IPS DF 4.7 (cell line): ENCODE data around the gene TGFBR3.
"Not testable (repeated sequence)": the region's sequence is repeated elsewhere in the genome, so short reads cannot be mapped to it uniquely, and the experiment has no call there.

ENCODE experiments used
- DNase-seq: peaks from one replicate; pipeline ENCODE4 v3.0.0-alpha.2; 2013; ENCODE audit warnings: low spot score; ENCODE audit errors: extremely low read depth

Gene TGFBR3

DNA sequence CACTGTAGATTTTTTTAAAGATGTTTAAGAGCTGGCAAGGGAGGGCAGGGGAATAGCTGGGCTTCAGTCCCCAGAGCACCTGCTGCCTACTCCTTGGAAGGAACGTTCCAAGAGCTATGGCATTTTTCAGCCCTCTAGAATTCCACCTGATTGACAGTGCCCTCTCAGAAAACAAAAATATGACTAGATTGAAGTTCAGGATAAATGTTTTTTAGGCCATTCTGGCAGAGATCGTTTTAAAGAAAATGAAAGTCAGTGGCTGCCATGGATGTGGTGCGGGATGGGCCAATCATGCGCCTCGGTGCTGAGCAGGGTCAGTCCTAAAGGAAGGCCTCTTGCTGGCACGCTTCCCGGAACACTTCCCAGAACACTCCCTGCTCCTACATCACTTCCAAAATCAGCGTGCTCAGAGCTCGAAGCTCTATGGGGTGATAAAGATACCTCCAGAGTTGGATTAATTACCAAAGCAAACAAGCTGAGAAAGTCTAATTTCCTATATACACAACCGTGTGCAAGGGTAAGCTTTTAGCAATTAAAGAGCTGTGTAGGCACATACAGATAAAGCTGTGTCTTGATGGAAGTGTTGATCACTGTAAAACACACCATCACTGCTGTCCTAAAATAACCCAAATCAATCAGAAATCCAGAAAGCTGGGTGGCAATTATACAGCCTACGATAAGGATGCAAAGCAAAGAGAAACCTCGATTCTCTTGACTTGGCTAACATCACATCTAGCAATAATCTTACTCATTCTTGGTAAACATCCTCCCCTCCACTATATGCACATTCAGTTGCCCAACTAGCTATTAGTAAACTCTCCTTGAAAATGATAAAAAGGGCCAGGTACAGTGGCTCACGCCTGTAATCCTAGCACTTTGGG is 34.6 kb downstream of the TGFBR3 start:
- no peak for DNase-seq

DNA sequence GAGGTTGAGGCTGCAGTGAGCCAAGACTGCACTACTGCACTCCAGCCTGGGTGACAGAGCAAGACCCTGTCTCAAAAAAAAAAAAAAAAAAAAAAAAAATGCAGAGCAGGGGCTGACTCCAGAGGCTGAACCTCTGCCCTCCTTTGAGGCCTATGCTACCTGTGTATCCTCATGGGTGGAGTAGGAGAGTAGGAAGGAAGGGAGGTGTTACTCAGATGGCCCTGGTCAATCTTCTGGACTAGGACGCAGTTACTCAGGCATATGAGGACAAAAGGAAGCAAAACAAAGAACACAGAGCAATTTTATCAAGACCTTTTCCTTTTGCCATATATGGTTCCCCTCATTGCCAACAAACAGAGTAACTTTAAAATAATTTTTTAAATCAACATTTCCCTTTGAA is 35.2 kb downstream of the TGFBR3 start:
- no peak for DNase-seq

DNA sequence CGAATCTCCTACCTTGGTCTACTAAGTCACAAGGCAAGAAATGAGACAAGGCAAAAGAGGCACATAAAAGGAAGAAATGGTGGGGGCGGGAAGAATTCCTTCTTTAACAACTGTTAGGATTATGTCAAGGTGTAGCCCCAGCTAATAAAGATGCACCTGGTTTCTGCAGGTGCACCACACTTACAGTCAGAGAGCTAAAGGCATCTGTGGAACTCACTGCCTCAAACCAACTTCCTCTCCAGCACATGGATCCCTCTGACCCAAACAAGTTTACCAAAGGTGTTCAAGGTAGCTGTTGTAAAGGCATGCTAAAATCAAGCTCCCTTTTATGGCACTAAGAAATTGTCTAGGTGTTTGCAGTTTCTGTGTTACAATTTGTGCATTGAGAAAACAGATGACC is 38.1 kb downstream of the TGFBR3 start:
- no peak for DNase-seq

DNA sequence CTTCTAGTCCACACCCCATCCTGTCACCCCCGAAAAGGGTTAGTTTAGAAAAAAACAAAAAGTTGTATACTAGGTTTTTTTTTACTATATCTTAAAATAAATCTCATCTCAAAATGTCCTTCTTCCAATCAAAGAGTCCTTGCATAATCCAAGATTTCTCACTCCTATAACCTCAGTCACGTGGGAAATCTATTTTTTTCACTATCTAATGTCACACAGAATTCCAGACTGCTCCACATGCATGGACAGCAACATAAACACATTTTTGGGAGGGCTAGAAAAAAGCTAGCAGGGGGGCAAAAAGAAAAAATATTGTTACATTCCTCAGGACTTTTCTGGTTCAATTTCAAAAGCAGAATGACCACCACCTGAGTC is 39.3 kb downstream of the TGFBR3 start:
- no peak for DNase-seq

DNA sequence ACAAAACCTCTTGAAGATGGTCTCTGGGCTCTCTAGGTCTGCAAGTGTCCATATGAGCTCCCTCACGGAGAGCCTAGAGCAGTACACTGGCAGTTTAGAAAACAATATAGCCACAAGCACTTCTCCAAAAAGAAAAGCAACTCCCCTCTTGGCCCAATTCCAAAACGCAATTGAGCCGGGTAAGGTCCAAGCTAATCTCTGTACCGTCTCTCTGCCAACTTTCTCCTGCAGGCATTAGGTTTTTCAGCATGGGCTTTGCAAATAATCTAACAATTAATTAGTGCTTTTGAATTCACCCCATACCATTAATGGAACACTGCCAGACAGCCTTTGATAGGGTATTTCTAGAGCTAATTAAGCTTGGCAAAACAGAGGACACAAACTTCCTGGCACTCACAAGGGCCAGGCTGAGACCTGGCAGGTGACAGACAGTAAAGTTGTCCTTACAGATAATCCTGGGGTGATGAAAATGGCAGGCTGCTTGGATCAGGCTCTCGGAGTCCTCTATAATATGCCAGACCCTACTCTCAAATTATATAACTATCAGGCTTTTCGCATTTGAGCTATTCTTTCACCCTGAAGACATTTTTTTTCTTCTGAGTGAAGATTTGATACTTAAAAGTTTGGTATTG is 39.8 kb downstream of the TGFBR3 start:
- DNase-seq: no peak

DNA sequence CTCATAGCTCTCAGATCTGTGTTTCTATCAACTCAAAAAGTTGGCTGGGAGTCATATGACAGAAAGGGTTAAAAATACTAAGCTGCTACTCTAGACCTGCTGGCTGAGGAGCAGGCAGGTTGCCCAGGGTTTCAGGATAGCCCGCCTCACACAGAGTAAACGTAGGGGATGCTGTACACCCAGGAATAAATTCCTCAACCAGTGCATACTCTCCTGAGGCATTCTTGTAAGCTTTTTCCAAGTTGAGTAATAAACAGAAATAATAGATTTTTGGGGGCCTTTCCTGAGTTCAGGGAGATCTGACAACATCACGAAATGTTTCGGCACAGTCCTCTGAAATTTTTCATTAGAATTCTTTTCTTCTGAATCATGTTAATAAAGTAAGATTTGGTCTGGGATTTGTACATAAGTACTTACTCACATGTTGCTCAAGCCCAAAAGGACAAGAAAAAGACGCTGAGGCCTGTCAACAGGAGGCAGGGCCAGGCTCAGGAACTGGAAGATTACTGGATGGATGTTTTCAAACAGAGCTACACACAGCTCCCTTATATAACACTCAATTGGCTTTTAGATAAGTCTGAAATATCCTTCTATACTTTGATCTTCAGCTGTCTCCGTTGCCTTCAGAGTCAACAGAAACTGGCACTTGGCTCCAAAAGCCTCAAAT is 41.0 kb downstream of the TGFBR3 start:
- DNase-seq: no peak

DNA sequence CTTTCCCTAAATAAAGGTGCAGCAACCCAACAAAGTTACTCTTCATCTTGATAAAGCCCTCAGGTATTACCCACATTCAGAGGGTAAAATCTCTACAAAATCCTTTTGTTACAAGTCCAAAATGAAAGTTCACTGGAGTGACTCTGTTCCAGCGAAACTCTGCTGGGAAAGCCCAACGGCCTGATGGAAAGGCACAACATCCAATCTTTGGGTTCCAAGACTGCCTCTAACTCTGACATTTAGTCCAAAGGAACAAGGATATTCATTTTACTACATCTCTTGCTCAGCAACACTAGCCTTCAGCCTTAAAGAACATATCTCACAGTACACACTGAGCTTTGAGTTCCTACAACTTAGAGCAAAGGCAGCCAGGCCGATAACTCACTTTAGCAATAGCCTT is 42.1 kb downstream of the TGFBR3 start:
- DNase-seq: no peak

DNA sequence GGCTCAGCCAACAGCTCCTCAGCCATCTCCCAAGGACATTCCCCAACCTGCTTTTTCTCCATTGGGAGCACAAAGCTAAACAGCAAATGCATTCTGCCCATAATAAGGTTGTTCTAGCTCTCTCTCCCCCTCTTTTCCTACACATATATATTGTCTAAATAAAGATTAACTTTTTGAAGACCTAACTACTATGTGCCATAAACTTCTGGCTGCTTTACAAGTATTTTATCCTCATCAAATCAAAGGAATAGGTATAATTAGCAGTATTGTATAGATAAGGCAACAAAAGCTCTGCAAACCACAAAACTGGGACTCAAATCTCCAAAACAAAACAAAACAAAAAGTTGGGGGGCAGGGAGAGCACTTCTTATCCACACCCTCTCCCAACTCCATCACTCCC is 43.4 kb downstream of the TGFBR3 start:
- no peak for DNase-seq

DNA sequence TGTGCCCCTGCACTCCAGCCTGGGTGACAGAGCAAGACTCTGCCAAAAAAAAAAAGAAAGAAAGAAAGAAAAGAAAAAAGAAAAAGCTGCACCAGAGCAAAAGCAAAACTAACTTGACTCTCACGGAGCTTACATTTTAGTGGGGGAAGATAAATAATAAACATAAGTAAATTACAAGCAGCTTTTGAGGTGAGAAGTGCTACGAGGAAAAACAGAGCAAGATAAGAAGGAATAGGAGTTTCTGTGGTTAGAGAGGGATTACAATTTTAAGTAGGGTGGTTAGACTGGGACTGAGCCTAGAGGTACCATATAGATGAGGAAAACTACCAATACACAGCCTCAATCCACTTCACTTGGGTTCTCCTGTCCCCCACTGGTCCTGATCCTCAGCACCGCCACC is 43.9 kb downstream of the TGFBR3 start:
- no peak for DNase-seq

DNA sequence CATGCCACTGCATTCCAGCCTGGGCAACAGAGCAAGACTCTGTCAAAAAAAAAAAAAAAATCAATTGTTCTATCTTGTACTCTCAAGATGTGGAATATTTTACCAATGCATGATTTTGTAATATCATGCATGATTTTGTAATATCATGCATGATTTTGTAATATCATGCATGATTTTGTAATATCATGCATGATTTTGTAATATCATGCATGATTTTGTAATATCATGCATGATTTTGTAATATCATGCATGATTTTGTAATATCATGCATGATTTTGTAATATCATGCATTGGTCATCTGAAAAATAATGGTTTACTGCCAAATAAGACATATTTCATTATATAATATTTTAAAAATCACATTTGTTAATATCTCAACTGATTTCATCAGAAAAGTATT is 45.7 kb downstream of the TGFBR3 start:
- not testable (repeated sequence) for DNase-seq

DNA sequence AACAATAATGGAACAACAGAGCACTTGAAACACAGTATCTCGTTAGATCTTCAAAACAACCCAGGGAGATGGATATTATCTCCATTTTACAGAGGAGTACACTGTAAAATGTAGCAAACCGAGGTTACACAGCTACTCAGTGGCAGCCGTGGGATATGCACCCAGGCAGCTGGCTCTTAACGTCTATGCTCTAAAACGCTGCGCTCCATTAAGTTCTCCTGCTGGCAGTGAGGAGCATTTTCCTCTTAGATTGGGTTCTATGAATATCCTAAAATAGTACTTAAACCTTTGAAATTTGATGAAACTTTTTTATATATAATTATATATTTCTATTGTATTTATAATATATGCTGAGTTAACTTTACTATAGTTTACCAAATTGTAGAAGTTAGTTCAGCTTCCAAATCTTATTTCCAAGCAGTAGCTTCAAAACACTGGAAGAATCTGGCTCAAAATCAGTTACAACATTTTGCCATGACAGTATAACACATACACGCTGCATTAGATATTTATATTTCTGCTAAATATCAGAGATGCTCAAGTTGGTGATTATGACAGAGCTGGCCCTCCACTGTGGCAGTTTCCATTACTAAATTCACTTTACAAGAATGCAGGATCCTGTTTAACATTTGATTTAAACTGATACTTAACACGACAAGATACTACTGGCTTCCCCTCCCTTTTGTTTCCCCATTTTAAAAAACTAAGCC is 49.5 kb downstream of the TGFBR3 start:
- no peak for DNase-seq

DNA sequence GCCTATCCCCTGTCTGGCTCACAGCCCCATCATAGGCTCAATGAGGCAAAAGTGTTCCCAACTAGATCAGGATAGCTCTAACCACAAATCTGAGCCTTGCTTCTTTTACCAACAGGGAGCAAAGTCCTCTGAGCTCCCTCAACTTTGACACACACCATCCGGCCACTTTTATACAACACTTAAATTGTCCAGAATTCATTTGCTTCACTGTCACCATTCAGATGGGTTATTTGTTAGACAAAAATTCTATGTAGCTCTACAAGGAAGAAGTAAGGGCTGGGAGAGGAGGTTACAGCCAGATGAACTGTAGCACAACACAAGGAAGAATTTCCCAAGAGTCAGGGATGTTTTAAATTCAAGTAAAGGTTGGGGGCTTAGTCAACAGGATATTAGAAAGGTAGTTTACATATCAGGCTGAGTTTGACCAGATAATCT is 50.8 kb downstream of the TGFBR3 start:
- DNase-seq: no peak

DNA sequence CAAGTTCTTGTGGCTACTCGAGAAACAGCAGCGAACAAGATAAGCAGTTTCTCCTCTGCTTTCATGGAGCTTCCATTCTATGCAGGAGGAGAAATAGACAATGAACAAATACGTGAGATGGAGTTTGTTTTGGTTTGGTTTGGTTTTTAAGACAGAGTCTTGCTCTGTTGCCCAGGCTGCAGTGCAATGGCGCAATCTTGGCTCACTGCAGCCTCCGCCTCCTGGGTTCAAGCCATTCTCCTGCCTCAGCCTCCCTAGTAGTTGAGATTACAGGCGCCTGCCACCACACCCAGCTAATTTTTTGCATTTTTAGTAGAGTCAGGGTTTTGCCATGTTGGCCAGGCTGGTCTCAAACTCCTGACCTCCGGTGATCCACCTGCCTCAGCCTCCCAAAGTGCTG is 51.4 kb downstream of the TGFBR3 start:
- DNase-seq: not testable (repeated sequence)

DNA sequence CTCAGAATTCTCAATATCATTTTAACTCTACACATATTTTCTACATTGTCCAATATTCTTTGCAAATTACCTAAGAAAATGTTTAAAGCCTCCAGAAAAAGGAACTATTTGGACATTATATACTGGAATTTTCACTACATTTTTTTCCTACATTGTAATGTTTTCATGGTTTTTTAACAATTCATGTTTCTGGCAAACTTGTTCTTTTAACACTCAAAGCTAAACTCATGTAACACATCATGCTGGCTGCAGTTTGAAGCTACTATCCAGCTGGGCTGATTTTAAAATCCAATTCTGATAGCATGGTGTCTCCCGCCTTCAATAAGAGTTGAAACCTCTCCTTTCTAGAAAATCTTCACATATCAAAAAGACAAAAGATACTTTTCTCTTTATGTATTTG is 52.0 kb downstream of the TGFBR3 start:
- no peak for DNase-seq

DNA sequence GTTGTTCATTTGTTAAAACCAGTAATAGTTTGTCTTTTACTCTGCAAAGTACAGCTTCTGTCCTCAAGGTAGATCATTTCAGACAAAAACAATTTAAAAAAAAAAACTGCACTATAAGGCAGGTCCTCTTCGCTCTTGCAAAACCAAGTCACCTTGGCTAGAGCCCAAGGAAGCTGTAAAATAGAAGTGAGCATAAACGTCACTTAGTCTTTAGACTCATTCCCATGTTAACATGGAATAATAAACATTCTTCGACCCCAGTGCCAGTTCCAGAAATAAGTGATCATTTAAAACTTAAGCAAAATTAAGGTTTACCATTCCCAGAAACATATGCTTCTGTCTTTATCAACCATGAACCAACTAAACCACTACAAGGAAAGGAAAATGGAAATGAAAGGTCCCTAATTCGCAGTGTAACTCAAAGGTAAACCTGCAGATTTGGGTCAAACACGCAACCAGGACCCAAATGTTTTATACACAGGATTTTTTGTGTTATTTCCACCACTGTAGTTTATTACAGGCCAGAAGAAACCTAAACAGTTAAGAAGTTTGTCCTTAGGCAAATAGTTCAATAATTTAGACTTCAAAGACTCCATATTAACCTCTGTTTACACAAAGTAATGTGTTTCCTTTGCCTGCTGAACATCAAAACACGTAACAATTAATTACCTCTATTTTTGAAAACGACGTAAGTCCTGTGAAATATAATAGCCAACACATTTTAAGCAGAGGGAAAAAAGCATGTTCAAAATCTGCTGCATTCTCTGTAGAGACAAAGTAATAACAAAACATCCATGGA is 54.6 kb downstream of the TGFBR3 start:
- no peak for DNase-seq

DNA sequence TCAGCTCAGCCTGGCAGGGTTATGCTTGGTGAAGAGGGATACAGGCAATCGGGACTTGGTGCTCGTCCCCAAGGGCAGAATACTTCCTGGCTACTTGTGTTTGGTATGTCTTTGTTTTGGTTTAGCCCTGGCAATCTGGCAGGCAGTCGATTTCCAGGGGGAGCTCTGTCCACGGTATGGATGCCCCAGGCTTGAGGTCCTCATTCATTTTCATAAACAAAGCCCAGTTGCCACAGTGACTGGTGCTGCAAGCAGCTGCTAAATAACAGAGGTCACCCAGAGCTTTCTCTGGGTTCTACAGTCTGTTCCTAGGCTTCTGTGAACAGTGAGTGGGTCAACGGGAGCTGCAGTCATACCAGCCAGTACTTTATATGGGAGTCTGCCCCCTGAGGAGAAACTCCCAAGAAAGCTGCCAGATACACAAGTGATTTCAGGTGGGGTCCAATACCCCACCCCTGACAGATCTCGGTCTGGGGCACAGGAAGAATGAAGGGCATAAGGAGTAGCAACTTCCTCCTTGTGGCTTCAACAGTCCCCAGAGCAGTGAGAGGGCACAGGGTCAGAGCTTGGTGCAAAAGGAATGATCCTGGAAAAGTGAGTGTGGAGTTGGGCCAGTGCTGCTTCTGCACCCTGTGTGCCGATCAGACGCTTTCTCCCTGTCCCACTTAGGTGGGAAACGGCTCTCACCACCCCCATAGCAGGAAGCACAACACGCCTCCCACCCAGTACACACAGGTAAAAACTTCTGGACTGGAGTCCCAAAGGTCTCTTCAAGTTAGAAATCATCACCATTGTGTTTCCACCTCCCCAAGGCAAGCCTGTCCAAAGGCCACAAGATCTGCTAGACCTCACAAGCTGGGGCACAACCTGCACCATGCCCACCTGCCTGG is 55.5 kb downstream of the TGFBR3 start:
- no peak for DNase-seq

DNA sequence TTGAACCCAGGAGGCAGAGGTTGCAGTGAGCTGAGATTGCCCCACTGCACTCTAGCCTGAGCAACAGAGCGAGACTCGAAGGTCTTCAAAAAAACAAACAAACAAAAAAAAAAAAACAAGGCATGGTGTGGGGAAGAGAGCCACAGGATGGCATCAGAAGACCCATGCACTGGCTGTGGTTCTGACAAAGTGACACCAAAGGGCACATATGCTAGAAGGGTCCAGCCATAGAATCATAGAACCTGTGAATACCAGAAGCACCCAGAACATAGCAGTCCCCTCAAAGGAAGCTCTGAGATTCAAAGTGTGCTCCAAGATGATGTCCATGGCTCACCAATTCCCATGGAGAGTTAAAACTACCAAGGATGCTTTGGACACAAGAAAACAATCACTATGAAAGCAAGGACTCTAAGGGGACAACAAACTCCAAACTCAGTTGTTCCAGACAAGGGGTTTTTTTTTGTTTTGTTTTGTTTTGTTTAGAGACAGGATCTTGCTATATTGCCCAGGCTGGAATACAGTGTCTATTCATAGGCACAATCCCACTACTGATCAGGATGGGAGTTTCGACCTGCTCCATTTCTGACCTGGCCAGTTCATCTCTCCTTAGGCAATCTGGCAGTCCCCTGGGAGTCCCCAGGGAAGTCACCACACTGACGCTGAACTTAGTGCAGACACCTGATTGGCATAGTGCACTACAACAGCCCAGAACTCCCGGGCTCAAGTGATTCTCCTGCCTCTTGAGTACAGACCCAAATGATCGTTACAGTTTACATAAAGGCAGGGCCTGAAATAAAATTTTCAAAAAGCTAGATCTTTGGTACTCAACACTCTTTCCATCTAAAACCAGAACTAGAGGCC is 56.4 kb downstream of the TGFBR3 start:
- DNase-seq: no peak

DNA sequence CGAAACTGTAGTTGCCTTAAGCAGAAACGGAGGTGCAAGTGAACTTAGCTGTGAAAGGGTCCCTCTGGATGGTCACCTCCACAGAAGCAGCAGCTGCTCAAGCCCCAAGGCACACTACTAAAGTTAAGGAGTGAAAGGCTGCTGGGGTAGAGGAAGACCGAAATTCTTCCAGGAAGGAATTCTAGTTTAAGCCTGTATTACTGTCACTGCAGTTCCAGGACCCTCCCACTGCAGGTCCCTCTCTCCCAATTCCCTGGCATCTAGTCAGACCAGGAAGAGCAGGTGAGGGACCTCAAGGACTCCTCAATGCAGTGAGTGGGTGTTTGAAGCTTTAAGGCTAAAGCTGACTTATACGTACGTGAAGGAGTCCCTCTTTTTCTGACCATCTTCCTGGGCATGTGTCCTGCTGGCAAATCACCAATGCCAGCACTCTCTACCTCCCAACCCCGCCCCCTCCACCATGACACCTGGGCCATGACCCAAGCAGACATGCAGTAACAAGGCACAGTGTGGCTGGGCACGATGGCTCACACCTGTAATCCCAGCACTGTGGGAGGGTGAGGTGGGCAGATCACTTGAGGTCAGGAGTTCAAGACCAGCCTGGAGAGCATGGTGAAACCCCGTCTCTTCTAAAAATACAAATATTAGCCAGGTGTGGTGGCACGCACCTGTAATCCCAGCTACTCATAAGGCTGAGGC is 57.2 kb downstream of the TGFBR3 start:
- no peak for DNase-seq
